HG02943 (cell line): ENCODE results near the gene SVOP.

Source experiments
- ATAC-seq: cut with Tn5 transposase; IDR thresholded peaks from one replicate; pipeline ENCODE4 v1.9.1; 2021; ENCODE audit warnings: mild to moderate bottlenecking, low read depth, moderate library complexity; ENCODE audit not compliant: unreplicated experiment

The SVOP gene

DNA sequence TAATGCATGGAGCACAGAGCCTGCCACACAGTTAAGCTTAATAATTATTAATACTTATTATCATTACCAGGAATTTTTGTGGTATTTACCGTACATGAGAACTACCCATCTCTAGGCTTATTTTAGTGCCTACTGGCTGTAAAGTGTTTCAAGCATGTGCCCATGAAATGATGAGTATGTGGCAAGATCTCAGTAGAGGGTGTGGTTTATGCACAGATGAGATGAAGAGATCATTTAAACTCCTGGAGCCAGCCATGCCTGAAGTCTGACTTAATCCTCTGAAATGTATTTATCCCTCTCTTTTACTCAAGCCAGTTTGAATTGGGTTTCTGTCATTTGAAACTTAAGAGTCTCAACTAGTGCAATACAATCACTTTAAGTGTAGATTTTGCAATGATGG lies 80.7 kb downstream of the SVOP start:
- ATAC-seq, result no peak

DNA sequence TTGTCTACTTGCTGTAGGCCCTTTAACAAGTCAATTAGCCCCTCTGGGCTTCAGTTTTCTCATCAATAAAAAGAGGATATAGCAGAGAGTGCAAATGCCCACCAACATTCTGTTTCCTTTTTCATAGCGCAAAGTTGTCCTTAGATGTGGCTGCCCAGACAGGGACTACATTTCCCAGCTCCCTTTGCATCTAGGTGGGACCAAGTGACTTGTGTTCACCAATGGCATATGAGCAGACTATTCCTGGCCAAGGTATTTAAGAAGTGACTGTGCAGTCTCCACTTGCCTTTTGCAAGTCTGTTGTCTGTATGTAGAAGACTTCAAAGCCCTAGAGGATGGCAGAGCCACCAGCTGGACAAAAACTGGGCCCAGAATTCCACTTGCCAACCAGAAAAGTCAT lies 81.3 kb downstream of the SVOP start:
- ATAC-seq, result no peak

DNA sequence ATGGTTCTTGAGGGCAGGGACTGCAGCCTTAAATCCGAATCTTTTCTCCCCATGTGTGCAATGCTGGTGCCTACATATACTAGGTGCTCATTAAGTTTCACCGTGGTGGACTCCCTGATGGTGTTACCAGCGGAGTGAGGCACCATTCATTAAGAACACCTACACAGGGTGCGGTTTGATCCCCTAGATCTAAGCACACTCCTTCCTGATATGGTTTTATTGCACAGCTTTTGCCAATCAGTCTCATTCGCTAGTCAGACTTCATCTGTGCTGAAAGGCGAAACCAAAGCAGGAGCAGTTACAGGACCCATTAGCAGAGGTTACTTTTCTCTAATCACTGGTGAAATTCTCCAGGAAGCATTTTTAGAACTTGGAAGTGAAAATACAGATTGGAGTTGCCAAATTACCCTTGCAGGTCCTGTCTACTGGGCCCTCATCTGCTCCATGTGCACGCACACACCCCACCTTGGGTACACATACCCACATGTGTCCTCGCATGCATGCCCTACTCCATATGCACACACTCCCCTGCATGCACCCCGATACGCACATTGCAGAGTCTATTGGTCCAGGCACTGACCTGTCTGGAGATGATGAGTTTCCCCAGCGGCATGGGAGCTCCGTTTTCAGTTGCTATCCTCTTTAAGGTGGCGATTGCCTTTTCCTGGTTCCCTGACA lies 82.5 kb downstream of the SVOP start:
- no peak for ATAC-seq

DNA sequence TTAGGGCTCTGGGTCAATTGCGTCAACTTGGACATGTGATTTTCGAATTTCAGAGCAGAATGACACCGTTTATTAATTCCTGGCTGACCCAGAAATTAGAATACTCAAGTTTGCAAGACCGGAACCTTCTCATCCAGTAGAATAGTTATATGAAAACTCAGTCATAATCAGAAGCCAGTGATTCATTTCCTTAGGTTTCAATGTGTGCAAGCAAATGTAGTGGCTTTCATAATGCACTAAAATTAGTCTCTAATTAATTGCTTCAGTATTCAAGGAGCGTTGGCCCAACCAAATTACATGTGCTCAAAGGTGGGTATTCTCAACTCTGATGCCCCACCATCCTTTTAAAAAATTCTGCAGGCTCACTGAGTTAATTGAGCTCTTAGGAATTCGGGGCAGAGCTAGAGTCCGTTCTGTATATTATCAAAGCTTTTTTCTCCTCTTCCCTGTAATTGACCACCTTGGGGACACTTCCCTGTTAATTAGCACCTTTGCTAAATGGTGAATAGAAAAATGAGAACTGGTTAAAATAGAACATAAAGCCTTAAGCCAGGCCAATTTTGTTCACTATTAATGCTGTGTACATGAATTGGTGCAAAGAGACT lies 85.6 kb downstream of the SVOP start:
- ATAC-seq, result no peak

DNA sequence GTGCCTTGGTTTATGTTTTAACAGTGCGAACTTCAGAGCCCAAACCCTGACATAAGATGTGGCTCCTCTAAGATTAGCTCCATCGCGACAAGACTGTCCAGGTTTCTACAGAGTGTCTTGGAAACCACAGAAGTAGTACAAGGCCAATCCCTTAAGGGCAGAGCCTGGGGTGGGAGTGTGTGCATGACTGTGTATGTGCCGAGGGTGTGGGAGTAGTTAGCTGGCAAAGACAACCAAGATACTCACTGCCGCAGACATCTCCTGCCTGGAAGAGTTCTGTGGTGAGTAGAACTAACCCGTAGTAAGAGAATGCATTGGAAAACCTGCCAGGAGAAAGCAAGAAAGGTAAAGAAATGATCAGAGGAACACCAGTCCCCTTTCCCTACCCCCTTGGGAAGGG lies 86.9 kb downstream of the SVOP start:
- ATAC-seq, result no peak

DNA sequence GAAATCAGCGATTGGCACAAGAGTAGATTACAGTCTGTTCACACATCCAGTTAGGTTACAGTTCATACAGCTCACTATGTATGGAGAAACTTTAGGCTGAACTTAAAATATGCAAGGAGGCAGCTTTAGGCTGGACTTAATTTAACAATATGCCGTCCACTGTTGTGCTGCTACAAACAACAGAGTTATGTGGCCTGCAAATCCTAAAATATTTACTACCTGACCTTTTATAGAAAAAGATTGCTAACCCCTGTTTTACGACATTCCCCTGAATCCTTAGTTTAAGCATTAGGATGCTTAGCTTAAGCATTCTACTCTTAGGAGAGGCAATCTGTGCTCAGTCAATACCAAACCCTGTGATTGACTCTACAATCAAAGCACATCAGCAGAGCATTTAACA lies 90.1 kb downstream of the SVOP start:
- ATAC-seq, result no peak

DNA sequence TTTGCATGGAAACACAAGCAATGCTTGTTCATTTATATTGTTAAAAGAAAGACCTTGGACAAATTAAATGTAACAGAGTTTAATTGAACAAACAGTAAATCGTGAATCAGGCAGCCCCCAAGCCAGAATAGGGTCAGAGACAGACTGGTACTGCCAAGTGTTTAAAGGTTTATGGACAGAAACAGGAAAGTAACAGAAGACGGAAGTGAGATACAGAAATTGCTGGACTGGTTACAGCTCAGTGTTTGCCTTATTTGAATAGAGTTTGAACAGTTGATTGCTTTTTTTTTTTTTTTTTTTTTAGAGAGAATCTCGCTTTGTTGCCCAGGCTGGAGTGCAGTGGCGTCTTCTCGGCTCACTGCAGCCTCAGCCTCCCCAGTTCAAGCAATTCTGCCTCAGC lies 90.7 kb downstream of the SVOP start:
- no peak for ATAC-seq

DNA sequence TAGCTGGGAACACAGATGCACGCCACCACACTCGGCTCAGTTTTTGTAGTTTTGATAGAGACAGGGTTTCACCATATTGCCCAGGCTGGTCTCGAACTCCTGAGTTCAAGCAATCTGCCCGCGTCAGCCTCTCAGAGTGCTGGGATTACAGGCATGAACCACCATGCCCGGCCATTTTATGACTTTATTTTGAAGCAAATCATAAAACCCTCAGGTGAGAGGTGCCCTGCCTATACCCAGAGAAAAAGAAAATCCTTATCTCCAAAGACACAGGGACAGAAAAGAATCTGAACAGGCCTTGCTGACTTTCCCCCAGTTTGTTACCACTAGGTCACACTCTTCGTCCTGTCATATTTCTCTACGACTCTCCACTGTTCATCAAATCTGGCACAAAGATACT lies 92.2 kb downstream of the SVOP start:
- ATAC-seq, result no peak

DNA sequence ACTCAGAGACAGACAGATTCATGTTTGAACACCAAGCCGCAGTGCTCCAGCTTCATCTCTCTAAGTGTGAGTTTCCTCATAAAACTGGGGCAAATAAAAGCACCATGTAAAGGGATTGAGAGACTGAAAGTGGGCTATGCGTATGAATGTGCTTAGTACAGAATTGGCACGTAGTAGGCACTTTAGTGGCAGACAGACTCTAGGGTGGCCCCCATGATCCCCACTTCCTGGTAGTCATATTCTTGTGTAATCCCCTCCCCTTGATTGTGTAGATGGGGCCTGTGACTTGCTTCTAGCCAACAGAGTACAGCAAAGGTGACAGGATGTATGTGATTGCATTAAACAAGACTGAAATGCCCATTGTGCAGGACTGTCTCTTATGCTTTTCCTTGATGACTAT lies 98.0 kb downstream of the SVOP start:
- no peak for ATAC-seq

DNA sequence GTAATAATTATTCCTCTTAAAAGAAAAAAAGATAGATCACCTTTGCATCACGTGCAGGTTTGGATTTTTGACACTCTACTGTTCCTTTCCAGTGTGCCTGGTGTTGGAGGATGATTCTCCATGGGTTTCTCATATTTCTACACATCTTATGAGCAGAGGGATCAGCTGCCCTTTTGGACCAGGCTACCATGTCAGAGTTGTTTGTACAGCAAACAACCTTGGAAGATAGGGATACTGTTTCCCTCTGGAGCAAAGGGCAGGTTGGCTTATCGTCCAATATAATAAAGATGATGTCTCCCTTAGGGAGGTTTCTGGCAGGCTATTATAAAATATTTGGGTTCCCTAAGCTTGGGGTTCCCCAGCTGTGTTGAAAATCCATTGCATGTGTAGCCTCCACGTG lies 98.9 kb downstream of the SVOP start:
- no peak for ATAC-seq

DNA sequence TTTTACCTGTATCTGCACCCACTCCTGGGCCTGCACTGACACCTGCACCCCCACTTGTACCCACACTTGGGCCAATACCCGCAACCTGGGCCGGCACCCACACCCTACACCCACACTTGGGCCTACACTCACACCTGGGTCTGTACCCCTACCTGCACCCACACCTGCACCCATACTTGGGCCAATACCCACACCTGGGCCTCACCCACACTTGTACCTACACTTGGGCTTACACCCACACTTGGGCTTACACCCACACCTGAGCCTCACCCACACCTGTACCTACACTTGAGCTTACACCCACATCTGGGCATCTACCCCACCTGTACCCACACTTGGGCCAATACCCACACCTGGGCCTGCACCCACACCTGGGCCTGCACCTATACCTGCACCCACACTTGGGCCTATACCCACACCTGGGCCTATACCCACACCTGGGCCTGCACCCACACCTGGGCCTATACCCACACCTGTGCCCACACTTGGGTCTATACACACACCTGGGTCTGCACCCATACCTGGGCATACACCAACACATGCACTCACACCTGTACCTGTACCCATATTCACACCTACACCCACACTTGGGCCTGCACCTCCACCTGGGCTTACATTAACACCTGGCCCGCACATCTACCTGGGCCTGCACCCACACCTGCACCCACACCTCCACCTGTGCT lies 101.8 kb downstream of the SVOP start:
- no peak for ATAC-seq

DNA sequence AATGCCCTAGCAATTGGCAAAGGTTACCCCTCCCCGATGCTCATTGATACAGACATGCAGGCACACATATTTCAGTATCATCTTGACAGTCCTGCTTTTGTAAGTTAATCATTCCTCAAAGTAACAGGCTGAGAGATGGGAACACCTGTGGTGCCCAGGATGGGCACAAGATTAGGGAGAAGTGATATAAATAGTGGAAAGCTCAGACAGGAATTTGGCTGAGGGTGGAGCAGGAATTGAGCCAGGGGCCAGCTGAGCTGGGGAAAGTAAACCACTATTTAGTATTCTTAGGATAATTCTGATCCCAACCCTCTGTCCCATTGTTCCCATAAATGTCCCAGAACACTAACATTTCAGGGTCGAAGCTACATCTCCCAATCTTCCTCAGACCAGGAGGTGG lies 102.7 kb downstream of the SVOP start:
- no peak for ATAC-seq

DNA sequence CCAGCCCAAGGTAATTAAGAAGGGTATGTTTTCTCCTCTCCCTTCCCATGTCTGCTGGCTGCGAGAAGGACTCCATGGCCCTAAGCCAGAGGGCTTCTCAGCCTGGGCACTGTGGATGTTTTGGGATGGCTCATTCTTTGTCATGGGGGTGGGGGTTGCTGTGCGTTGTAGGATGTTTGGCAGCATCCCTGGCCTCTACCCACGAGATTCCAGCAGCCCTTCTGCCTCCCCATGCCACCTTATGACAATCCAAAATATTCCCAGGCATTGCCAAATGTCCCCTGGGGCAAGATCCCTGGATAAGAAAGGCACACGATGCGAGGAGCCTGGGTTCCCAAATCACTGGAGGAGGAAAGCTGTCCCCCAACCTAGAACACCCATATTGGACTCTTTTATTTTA lies 104.5 kb downstream of the SVOP start:
- ATAC-seq, result no peak

DNA sequence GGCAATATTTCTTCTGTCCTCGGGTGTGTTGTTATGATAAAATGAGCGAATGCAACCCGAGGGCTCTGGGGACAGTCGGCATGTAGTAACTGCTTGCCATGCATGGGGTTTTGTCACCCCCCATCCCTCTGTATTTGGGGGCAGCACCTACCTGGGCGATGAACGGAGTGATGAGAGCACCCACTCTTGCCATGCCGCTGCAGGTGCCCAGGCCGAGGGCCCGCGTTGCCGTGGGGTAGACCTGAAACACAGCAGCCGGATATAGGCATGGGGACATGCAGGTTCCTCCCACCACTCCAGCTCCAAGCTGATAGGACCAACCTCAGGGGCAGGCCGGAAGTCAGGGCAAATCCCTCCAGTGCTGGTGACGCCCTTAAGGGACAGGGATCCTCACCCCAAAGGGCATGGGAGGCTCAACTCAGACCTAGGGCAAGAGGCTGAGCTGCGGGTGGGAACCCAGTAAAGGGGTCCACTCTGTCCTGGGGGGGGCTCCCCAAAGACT lies 105.2 kb downstream of the SVOP start:
- no peak for ATAC-seq

DNA sequence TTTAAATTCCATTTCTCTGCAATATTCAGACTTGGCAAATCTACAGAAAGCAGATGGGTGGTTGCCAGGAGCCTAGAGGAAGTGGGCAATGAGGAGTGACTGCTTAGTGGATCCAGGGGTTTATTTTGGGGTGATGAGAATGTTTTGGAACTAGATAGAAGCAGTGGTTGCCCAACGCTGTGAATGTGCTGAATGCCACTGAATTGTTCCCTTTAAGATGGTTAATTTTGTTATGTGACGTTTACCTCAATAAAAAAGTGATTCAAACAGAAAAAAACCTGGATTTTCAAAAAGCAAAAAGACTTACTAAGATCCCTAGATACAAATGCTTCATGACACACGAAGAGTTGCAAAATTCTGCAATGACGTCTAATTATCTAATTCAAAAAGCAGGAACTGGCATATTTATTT lies 106.7 kb downstream of the SVOP start:
- ATAC-seq, result no peak

DNA sequence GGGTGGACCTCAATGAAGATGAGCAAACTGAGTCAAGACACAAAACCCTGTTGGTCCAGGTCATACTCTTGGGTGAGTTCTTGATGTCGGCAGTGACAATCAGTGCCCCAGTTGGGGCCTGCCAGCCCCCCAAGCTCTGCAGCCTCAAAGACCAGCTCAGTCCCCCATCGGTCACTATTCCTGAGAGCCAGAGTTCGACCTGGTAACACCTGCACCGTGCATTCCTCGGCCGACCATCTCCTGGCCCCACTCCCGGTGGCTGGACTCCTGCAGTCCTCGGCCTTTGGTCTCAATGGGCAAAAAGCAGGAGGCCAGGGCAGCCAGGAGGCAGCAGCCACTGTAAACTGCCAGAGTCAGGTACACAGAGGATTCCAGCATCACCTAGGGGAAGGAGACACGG lies 108.5 kb downstream of the SVOP start:
- ATAC-seq, result no peak

DNA sequence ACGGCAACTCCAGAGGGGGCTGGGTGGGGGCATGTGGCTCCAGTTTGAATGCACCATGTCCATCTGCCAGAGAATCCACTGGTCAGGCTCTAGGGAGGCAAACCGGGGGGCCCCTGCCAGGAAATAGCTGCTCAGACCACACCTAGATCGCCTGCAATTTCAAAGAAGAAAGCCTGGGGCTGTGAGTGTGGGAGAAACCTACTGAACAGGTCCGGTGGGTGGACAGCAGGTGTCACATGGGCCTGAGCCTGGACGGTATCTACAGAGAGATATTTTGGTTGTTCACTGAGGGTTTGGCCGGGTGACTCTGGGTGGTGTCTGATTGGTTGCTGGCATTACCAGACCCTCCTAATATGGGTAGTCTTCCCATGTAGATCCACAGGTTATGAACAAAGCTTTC lies 109.0 kb downstream of the SVOP start:
- no peak for ATAC-seq

DNA sequence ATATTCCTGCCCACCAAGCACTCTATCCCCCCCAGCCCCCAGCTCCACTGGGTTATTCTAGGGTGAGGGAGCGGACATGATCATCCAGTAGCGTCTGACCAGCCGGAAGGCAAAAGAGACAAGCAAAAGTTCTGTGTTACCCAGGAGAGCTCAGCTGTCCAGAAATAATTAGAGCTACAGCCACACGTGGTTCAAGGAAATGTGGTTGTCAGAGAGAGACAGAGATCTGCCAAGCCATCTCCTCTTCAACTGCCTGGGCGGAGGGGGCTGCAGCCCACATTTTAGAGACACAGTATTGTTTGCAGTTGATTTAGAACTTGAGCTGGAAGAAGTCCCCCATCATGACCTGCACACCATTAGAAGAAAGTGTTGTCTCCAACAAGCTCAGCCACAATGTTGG lies 110.5 kb downstream of the SVOP start:
- no peak for ATAC-seq

DNA sequence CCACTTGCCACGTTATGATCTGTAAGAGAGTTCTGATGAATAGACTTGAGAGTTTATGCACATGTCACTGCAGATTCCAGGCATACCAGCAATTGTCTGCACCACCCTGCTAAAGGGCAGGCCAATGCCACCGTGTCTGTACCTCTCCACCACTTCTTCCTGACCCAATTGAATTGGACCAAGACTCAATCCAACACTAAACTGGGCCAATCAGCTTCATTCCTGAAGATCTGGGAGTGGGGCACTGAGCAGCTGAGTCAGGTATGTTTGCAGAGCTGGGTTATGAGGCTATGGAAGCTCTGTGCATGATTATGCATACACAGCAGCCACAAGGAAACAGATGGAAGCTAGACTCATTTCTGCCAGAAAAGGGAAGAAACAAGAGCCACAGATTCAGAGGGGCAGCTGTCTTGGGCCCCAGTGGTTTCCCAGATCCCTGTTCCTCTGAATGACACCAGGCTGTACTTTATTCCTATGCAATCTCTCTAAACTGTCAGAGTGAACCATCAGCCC lies 113.0 kb downstream of the SVOP start:
- ATAC-seq, result no peak

DNA sequence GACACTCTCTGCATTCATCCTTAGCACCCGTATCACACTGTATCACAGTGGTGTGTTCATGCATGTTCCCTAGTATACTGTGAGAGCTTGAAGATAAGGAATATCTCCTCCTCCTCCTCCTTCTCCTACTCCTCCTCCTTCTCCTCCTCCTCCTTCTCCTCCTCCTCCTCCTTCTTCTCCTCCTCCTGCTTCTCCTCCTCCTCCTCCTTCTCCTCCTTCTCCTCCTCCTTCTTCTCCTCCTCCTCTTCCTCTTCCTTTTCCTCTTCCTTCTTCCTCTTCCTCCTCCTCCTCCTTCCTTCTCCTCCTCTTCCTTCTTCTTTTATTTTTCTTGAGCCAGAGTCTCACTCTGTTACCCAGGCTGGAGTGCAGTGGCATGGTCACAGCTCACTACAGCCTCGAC lies 113.9 kb downstream of the SVOP start:
- ATAC-seq, result no peak

DNA sequence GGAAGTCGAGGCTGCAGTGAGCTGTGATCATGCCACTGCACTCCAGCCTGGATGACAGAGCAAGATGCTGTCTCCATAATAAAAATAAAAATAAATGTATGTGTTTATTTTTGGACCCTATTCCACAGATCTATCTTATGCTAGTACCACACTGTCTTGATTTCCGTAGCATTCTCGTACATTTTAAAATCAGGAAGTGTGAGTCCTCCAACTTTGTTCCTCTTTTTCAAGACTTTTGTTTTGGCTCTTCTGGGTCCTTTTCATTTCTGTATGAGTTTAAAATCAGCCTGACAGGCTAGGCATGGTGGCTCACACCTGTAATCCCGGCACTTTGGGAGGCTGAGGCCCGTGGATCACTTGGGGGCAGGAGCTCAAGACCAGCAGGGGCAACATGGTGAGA lies 115.1 kb downstream of the SVOP start:
- no peak for ATAC-seq

DNA sequence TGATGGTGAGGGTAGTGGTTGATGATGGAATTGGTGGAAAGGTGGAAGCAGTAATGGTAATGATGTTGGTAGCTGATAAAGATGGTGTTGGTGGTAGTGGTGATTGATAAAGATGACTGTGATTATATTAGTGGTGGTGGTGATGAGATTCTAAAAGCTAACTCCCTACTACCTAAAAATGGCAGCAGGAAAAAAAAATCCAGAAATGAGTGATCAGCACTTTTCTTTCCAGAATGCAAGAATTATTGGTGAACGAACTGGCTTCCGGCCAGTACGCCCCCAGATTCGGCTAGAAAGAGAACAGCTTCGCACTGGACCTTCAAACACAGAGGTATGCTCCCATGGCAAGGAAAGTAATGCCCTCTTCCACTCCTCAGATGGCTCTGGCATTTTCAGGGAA lies 121.7 kb downstream of the SVOP start:
- no peak for ATAC-seq
